HepG2 (cell line): Measurements from ENCODE around the gene SLC16A11. TPM values are rescaled to one million over a fixed set of nuclear protein-coding genes. Genes with fewer than 3 reads are reported as not detected.

Experiments used
- CENPX ChIP-seq: sonication (generic); formaldehyde crosslinking; IDR thresholded peaks from 2 replicates; pipeline ENCODE4 v1.9.0; 2021; ENCODE audit warnings: mild to moderate bottlenecking, missing genetic modification reagents, moderate library complexity
- CREB3 ChIP-seq: sonication (generic); formaldehyde crosslinking; IDR thresholded peaks from 2 replicates; pipeline ENCODE4 v1.5.0; 2020; ENCODE audit warnings: missing genetic modification reagents
- ELF4 ChIP-seq: sonication (generic); formaldehyde crosslinking; IDR thresholded peaks from 2 replicates; pipeline ENCODE4 v1.5.0; 2020; ENCODE audit warnings: missing genetic modification reagents, mild to moderate bottlenecking, moderate library complexity, borderline replicate concordance
- JUNB ChIP-seq: sonication (generic); formaldehyde crosslinking; IDR thresholded peaks from 2 replicates; pipeline ENCODE4 v1.8.0; 2022; ENCODE audit warnings: missing genetic modification reagents, mild to moderate bottlenecking, borderline replicate concordance
- NCOA5 ChIP-seq: sonication (generic); formaldehyde crosslinking; IDR thresholded peaks from 2 replicates; pipeline ENCODE4 v1.4.0; 2020; ENCODE audit warnings: missing genetic modification reagents
- NR0B2 ChIP-seq: sonication (generic); formaldehyde crosslinking; IDR thresholded peaks from 2 replicates; pipeline ENCODE4 v1.4.0; 2020; ENCODE audit warnings: mild to moderate bottlenecking, missing genetic modification reagents
- NR2F6 ChIP-seq, 2 experiments: IDR thresholded peaks; 2 replicates each; pipeline ENCODE4 v1.6.1; 2016; ENCODE audit warnings: antibody characterized with exemption in 1 of 2, mild to moderate bottlenecking in 1 of 2
- PAXIP1 ChIP-seq: sonication (generic); formaldehyde crosslinking; conservative IDR thresholded peaks from 2 replicates; pipeline ENCODE4 v1.4.0; 2020; ENCODE audit warnings: mild to moderate bottlenecking, missing genetic modification reagents, moderate library complexity
- RAD21 ChIP-seq: fragments of 450-650 bp; formaldehyde crosslinking; IDR thresholded peaks from 2 replicates; pipeline ENCODE4 v1.5.0; 2020; ENCODE audit warnings: mild to moderate bottlenecking
- RBFOX2 ChIP-seq: fragments of 200-400 bp; formaldehyde crosslinking; IDR thresholded peaks from 2 replicates; pipeline ENCODE4 v1.6.1; 2017; ENCODE audit warnings: low read depth, mild to moderate bottlenecking, low read length
- RCOR2 ChIP-seq: IDR thresholded peaks from 2 replicates; pipeline ENCODE4 v1.6.1; 2016; ENCODE audit warnings: missing biosample characterization, missing genetic modification reagents
- RNF2 ChIP-seq: fragments of 450-650 bp; conservative IDR thresholded peaks from 2 replicates; pipeline ENCODE4 v1.6.1; 2016; ENCODE audit warnings: low read depth
- SAFB2 ChIP-seq: sonication (generic); formaldehyde crosslinking; IDR thresholded peaks from 2 replicates; pipeline ENCODE4 v1.5.1; 2020; ENCODE audit warnings: missing genetic modification reagents, low read depth, mild to moderate bottlenecking, borderline replicate concordance
- THRA ChIP-seq: sonication (generic); formaldehyde crosslinking; IDR thresholded peaks from 2 replicates; pipeline ENCODE4 v1.4.0; 2020; ENCODE audit warnings: missing genetic modification reagents, borderline replicate concordance
- TOE1 ChIP-seq: sonication (generic); formaldehyde crosslinking; IDR thresholded peaks from 2 replicates; pipeline ENCODE4 v1.4.0; 2020; ENCODE audit warnings: mild to moderate bottlenecking, missing genetic modification reagents
- TP53 ChIP-seq: sonication (generic); formaldehyde crosslinking; conservative IDR thresholded peaks from 2 replicates; pipeline ENCODE4 v1.4.0; 2020; ENCODE audit warnings: missing genetic modification reagents
- USF2 ChIP-seq, 2 experiments: sonication (generic) in 1 of 2; formaldehyde crosslinking in 1 of 2; IDR thresholded peaks; 2 replicates each; pipeline versions ENCODE4 v1.5.1 to v1.6.1; 2011 to 2020; ENCODE audit warnings: borderline replicate concordance in 1 of 2, low read depth in 1 of 2, low read length in 1 of 2, mild to moderate bottlenecking in 1 of 2, missing genetic modification reagents in 1 of 2, moderate library complexity in 1 of 2
- ZBTB42 ChIP-seq: sonication (generic); formaldehyde crosslinking; IDR thresholded peaks from 2 replicates; pipeline ENCODE4 v1.5.0; 2020; ENCODE audit warnings: mild to moderate bottlenecking, missing genetic modification reagents
- ZKSCAN8 ChIP-seq: IDR thresholded peaks from 2 replicates; pipeline ENCODE4 v1.6.1; 2016; ENCODE audit warnings: borderline replicate concordance, missing genetic modification reagents, missing compliant biosample characterization
- ZSCAN22 ChIP-seq: sonication (generic); formaldehyde crosslinking; IDR thresholded peaks from 2 replicates; pipeline ENCODE4 v1.4.0; 2020; ENCODE audit warnings: mild to moderate bottlenecking, missing genetic modification reagents
- polyA plus RNA-seq, 8 experiments: library from polyadenylated mRNA; depleted of rRNA in 3 of 8; stranded (reverse) in 7 of 8; unstranded in 1 of 8; fragments of >200 nt; fragmentation: Illumina TruSeq in 4 of 8; extraction: Trizol in 4 of 8; gene quantifications; 2 replicates each; pipeline versions ENCODE4 v1.2.1 to v1.2.3, GENCODE V29; 2011 to 2016; ENCODE audit warnings: low read depth in 4 of 8, missing spikeins in 1 of 8, mixed read lengths in 1 of 8; ENCODE audit not compliant: insufficient read depth in 1 of 8
- total RNA-seq, 5 experiments: library from RNA; depleted of rRNA; stranded (reverse); fragments of >200 nt; fragmentation: Illumina TruSeq; extraction: Trizol; gene quantifications; 2 replicates each; pipeline ENCODE4 v1.2.3, GENCODE V29; 2016; ENCODE audit warnings: low read depth in 1 of 5

The SLC16A11 gene
- total and polyA plus RNA-seq, 2 of the 13 experiments (the other 11 are each of a cell fraction or from before 2014, with no cell fraction given): not detected

GRCh38 chr17:7014261-7014994, 29.5 kb downstream of the SLC16A11 start (continued):
- no peak for TF ChIP-seq USF2 (IDR thresholded peaks at IDR 0.05; ENCODE audit: low read depth, low read length)
- 0 out of 2 replicates have a peak, but pooled peaks have one; percentile 49 for TF ChIP-seq USF2 (CRISPR knock-in tag; IDR thresholded peaks at IDR 0.05; ENCODE audit: borderline replicate concordance)
- peak; percentile 96 for TF ChIP-seq RBFOX2
- TF ChIP-seq ELF4 (CRISPR knock-in tag): 0 out of 2 replicates have a peak, but pooled peaks have one; percentile 54
- no peak for TF ChIP-seq RCOR2 (CRISPR knock-in tag)
- 0 out of 2 replicates have a peak, but pooled peaks have one; percentile 71 for TF ChIP-seq NR0B2
- no peak for TF ChIP-seq NCOA5 (CRISPR knock-in tag)
- TF ChIP-seq RAD21 (CRISPR knock-in tag): no peak
- no peak for TF ChIP-seq THRA (CRISPR knock-in tag)
- TF ChIP-seq TP53 (CRISPR knock-in tag): no peak
- TF ChIP-seq PAXIP1 (CRISPR knock-in tag): peak; percentile 60
- TF ChIP-seq ZBTB42 (CRISPR knock-in tag): 0 out of 2 replicates have a peak, but pooled peaks have one; percentile 42
- no peak for TF ChIP-seq RNF2
- no peak for TF ChIP-seq NR2F6 (IDR thresholded peaks at IDR 0.05)
- peak; percentile 55; the same call in 1 of the 2 replicates for TF ChIP-seq NR2F6 (CRISPR knock-in tag; IDR thresholded peaks at IDR 0.05)
- TF ChIP-seq ZSCAN22 (CRISPR knock-in tag): no peak
- no peak; the same call in 1 of the 2 replicates for TF ChIP-seq JUNB (CRISPR knock-in tag)
- no peak for TF ChIP-seq CREB3 (CRISPR knock-in tag)
- TF ChIP-seq TOE1 (CRISPR knock-in tag): no peak
- TF ChIP-seq CENPX (CRISPR knock-in tag): no peak
- no peak; the same call in 1 of the 2 replicates for TF ChIP-seq ZKSCAN8
- TF ChIP-seq SAFB2 (CRISPR knock-in tag): peak; percentile 92
